ENCODE results near the gene SLC9A9. TPM values are rescaled to one million over a fixed set of nuclear protein-coding genes. Genes with fewer than 3 reads are reported as not detected.

SLC9A9 gene
- polyA plus RNA-seq, 1 donor (not counting 4 experiments of a cell fraction or from before 2014, with no cell fraction given) = 5.2 TPM

DNA sequence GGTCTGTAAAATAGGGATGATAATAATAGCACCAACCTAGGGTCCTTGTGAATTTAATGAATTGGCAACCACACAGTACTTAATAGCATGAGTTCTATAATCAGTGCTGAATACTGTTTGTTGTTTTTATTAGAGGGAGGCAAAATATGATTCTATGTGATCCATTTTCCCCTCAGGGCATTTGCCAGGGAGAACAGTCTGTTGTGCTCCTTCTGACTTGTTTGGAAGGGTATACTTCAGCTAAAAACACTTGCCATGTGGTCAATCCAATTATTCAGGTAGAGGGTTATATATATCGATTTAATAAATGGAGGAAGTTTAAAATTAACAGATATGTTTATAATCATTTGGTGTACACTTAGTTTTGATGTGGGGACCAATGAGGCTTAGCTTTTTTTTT is 423.4 kb downstream of the SLC9A9 start:
- DNase-seq (ENCODE audit: low read depth, low spot score) = no peak
- no peak overlapping the region for H3K4me3 ChIP-seq (ENCODE audit: control insufficient read depth in 2 of 3, extremely low read depth in 1 of 3, insufficient read depth in 2 of 3, low read depth in 1 of 3, low read length in 3 of 3)
- H3K79me2 ChIP-seq (ENCODE audit: control insufficient read depth, insufficient read depth, low read length) = no peaks in the 10 kb centered on the region
- no peaks in the 10 kb centered on the region for H3K36me3 ChIP-seq (ENCODE audit: control insufficient read depth in 2 of 2, extremely low read depth in 1 of 2, insufficient read depth in 2 of 2, low read length in 2 of 2)
- H2AFZ ChIP-seq (ENCODE audit: control insufficient read depth, low read length) = no peak overlapping the region
- H3K4me2 ChIP-seq (ENCODE audit: control insufficient read depth, extremely low read depth, insufficient read depth, low read depth, low read length) = no peak overlapping the region
- TF ChIP-seq EZH2 (IDR thresholded peaks at IDR 0.05; ENCODE audit: low read length) = no peak
- TF ChIP-seq, protein P1, sequence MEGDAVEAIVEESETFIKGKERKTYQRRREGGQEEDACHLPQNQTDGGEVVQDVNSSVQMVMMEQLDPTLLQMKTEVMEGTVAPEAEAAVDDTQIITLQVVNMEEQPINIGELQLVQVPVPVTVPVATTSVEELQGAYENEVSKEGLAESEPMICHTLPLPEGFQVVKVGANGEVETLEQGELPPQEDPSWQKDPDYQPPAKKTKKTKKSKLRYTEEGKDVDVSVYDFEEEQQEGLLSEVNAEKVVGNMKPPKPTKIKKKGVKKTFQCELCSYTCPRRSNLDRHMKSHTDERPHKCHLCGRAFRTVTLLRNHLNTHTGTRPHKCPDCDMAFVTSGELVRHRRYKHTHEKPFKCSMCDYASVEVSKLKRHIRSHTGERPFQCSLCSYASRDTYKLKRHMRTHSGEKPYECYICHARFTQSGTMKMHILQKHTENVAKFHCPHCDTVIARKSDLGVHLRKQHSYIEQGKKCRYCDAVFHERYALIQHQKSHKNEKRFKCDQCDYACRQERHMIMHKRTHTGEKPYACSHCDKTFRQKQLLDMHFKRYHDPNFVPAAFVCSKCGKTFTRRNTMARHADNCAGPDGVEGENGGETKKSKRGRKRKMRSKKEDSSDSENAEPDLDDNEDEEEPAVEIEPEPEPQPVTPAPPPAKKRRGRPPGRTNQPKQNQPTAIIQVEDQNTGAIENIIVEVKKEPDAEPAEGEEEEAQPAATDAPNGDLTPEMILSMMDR (optimal IDR thresholded peaks at IDR 0.05 in 1 of 3, IDR thresholded peaks at IDR 0.05 in 1 of 3, conservative IDR thresholded peaks at IDR 0.05 in 1 of 3; ENCODE audit: extremely low read depth in 1 of 3, insufficient read depth in 2 of 3, low read length in 3 of 3) = no peak
- no peak overlapping the region for H3K9ac ChIP-seq (ENCODE audit: control insufficient read depth, extremely low read depth, insufficient read depth, low read length)
- no peaks in the 10 kb centered on the region for H3K27me3 ChIP-seq (ENCODE audit: control insufficient read depth, extremely low read depth, insufficient read depth, low read length)
- no peaks in the 10 kb centered on the region for H3K9me3 ChIP-seq (ENCODE audit: control insufficient read depth, low read depth, low read length)
- no peak for FAIRE-seq
- no peaks in the 10 kb centered on the region for H4K20me1 ChIP-seq (ENCODE audit: control insufficient read depth, extremely low read depth, insufficient read depth, low read length)
- H3K9me1 ChIP-seq (ENCODE audit: control insufficient read depth, extremely low read depth, insufficient read depth, low read length) = no peaks in the 10 kb centered on the region
- no peaks in the 10 kb centered on the region for H3K4me1 ChIP-seq (ENCODE audit: control insufficient read depth, extremely low read depth, insufficient read depth, low read length)
- H3K27ac ChIP-seq (ENCODE audit: control insufficient read depth, insufficient read depth, low read length) = no peak overlapping the region
- dilution Hi-C loops (cut with MboI; ENCODE audit: extremely low pct_ligation_motif_present, low sequenced_read_pairs) = no loop called here

DNA sequence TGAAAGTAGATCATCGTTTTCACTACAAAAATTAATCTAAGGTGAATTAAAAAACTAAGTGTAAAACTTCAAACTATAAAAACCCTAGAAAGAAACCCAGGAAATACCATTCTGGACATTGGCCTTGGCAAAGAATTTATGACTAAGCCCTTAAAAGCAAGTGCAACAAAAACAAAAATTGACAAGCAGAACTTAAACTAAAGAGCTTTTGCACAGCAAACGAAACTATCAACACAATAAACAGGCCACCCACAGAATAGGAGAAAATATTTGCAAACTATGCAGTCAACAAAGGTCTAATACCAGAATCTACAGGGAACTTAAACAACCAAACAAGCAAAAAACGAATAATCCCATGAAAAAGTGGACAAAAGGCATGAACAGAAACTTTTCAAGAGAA is 426.7 kb downstream of the SLC9A9 start:
- Histone ChIP-seq H3K27me3 (ENCODE audit: control insufficient read depth, extremely low read depth, insufficient read depth, low read length) (no peaks in the 10 kb centered on the region), H3K9me3 (ENCODE audit: control insufficient read depth, low read depth, low read length) (no peaks in the 10 kb centered on the region), H4K20me1 (ENCODE audit: control insufficient read depth, extremely low read depth, insufficient read depth, low read length) (no peaks in the 10 kb centered on the region), H3K79me2 (ENCODE audit: control insufficient read depth, insufficient read depth, low read length) (no peaks in the 10 kb centered on the region), H3K9me1 (ENCODE audit: control insufficient read depth, extremely low read depth, insufficient read depth, low read length) (no peaks in the 10 kb centered on the region), H3K4me3 (ENCODE audit: control insufficient read depth in 2 of 3, extremely low read depth in 1 of 3, insufficient read depth in 2 of 3, low read depth in 1 of 3, low read length in 3 of 3) (no peak overlapping the region), H3K4me1 (ENCODE audit: control insufficient read depth, extremely low read depth, insufficient read depth, low read length) (no peaks in the 10 kb centered on the region), H3K27ac (ENCODE audit: control insufficient read depth, insufficient read depth, low read length) (no peak overlapping the region), H3K36me3 (ENCODE audit: control insufficient read depth in 2 of 2, extremely low read depth in 1 of 2, insufficient read depth in 2 of 2, low read length in 2 of 2) (no peaks in the 10 kb centered on the region), H2AFZ (ENCODE audit: control insufficient read depth, low read length) (no peak overlapping the region), H3K4me2 (ENCODE audit: control insufficient read depth, extremely low read depth, insufficient read depth, low read depth, low read length) (no peak overlapping the region), H3K9ac (ENCODE audit: control insufficient read depth, extremely low read depth, insufficient read depth, low read length) (no peak overlapping the region)
- TF ChIP-seq, protein P1 (optimal IDR thresholded peaks at IDR 0.05 in 1 of 3, IDR thresholded peaks at IDR 0.05 in 1 of 3, conservative IDR thresholded peaks at IDR 0.05 in 1 of 3; ENCODE audit: extremely low read depth in 1 of 3, insufficient read depth in 2 of 3, low read length in 3 of 3) = no peak
- TF ChIP-seq EZH2 (IDR thresholded peaks at IDR 0.05; ENCODE audit: low read length) = no peak
- no peak for FAIRE-seq
- dilution Hi-C loops (cut with MboI; ENCODE audit: extremely low pct_ligation_motif_present, low sequenced_read_pairs) = no loop called here
- no peak for DNase-seq (ENCODE audit: low read depth, low spot score)

Measured in keratinocyte (primary cell).